HL-60 (cell line): ENCODE data around the gene PTPRN2.

ENCODE experiments used
- SPI1 ChIP-seq: IDR thresholded peaks from 2 replicates; pipeline ENCODE4 v1.6.1; 2012; ENCODE audit warnings: low read depth, mild to moderate bottlenecking, borderline replicate concordance
- TF ChIP-seq, protein P1 (sequence below): IDR thresholded peaks from one replicate; pipeline ENCODE4 v1.5.1; 2011; ENCODE audit warnings: low read length, control low read depth, inconsistent platforms; ENCODE audit not compliant: insufficient read depth
- TF ChIP-seq, protein P2 (sequence below): IDR thresholded peaks from 2 replicates; pipeline ENCODE4 v1.6.1; 2012; ENCODE audit warnings: low read depth; ENCODE audit not compliant: insufficient replicate concordance

DNA sequence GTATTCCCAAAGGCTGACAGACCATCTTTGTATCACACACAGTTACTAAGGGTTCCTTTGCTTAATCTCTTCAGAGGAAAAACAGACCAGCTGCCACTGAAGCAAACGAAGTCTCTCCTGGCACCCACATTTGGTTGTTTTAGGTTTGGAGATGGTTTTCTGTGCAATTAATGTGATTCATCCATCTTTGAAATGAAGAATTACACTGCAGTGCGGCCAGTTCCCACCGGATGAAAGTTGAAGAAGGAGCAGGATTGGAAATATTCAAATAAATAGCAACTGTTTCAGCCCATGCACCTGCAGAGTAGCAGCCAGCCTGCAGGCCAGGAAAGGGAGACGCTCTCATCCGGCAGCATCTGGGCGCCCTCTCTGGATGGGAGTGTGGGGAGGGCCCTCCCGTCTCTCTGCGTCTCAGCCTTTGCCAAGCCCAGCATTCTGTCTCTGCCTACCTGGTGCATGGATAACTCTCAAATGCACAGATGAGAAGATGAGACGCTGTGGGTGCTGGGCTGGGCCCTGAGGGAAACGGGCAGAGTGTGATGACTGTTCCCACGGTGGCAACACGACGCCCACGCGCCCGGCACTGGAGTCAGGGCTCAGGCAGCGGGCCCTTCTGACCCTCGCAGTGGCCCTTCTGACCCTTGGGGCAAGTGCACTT is 214.0 kb downstream of the PTPRN2 start:
- TF ChIP-seq, protein P1, sequence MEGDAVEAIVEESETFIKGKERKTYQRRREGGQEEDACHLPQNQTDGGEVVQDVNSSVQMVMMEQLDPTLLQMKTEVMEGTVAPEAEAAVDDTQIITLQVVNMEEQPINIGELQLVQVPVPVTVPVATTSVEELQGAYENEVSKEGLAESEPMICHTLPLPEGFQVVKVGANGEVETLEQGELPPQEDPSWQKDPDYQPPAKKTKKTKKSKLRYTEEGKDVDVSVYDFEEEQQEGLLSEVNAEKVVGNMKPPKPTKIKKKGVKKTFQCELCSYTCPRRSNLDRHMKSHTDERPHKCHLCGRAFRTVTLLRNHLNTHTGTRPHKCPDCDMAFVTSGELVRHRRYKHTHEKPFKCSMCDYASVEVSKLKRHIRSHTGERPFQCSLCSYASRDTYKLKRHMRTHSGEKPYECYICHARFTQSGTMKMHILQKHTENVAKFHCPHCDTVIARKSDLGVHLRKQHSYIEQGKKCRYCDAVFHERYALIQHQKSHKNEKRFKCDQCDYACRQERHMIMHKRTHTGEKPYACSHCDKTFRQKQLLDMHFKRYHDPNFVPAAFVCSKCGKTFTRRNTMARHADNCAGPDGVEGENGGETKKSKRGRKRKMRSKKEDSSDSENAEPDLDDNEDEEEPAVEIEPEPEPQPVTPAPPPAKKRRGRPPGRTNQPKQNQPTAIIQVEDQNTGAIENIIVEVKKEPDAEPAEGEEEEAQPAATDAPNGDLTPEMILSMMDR, result no peak
- TF ChIP-seq, protein P2, sequence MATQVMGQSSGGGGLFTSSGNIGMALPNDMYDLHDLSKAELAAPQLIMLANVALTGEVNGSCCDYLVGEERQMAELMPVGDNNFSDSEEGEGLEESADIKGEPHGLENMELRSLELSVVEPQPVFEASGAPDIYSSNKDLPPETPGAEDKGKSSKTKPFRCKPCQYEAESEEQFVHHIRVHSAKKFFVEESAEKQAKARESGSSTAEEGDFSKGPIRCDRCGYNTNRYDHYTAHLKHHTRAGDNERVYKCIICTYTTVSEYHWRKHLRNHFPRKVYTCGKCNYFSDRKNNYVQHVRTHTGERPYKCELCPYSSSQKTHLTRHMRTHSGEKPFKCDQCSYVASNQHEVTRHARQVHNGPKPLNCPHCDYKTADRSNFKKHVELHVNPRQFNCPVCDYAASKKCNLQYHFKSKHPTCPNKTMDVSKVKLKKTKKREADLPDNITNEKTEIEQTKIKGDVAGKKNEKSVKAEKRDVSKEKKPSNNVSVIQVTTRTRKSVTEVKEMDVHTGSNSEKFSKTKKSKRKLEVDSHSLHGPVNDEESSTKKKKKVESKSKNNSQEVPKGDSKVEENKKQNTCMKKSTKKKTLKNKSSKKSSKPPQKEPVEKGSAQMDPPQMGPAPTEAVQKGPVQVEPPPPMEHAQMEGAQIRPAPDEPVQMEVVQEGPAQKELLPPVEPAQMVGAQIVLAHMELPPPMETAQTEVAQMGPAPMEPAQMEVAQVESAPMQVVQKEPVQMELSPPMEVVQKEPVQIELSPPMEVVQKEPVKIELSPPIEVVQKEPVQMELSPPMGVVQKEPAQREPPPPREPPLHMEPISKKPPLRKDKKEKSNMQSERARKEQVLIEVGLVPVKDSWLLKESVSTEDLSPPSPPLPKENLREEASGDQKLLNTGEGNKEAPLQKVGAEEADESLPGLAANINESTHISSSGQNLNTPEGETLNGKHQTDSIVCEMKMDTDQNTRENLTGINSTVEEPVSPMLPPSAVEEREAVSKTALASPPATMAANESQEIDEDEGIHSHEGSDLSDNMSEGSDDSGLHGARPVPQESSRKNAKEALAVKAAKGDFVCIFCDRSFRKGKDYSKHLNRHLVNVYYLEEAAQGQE, result no peak
- TF ChIP-seq SPI1, result no peak
